ENCODE results near the gene HIKESHI.
A peak's percentile ranks its signal among the peaks of the same experiment; 100 is the strongest.

The HIKESHI gene

DNA sequence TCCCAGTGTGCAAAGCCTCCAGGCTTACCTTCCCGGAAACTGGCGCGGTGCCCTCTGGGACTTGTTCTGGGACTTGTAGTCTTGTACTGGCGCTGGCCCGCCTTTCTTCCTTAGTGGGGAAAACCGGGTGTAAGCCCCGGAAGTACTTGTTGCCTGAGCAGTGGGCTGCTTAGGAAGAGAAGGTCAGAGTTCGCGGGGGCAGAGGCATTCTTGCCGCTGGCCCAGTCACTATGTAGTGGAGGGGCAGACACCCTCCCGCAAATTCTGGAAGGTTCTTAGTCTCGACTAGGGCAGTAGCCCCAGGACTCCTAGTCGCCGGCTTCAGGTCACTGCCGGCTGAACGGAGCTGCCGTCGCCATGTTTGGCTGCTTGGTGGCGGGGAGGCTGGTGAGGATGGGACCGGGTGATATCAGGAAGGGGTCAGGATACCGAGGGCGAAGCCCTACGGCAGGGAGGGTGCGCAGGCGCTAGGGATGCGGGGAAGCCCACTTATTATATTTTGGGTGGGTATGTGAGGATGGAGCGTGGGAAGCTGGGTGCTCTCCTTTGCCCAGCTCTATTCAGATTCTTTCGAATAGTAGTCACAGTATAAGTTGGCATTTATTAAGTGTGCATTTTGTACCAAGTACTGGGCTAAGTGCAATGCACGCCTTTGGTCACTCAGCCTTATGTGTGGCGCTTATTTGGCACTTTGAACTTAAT is at the start of gene HIKESHI:
TSS of gene HIKESHI (plus strand) at position 149 of the 702 bp plus-strand sequence. CDS start at position 358, 209 bp downstream.
- Mint-ChIP-seq H3K27ac (peak within 1 kb of the TSS; percentile 95), H3K9me3 (no peaks in the 10 kb centered on the region), H3K27me3 (ENCODE audit: low read depth) (peaks cover 5% of the 10 kb centered on the region), H3K4me3 (peak within 1 kb of the TSS; percentile 100), H3K4me1 (ENCODE audit: low read depth) (peaks cover 26% of the 10 kb centered on the region), H3K36me3 (ENCODE audit: low read depth) (peaks cover 17% of the 10 kb centered on the region)
- peak; percentile 87 for DNase-seq (ENCODE audit: low spot score)

DNA sequence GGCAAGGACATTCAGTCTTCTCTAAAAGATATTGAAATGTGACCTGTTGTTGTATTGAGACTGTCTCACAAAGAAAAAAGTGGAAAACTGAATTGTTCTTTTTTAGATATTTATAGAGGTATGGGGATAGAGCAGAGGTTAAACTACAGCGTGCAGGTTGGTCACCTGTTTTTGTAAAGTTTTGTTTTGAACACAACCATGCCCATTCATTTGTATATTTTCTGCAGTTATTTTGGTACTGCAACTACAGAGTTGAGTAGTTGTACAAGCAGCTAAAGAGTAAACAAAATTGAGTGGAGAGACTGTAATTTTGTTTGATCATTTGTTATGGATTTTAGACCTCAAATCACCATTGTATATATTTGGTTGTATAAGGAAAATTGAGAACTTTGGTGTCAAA is 46.1 kb upstream of the HIKESHI start:
- H3K27me3 Mint-ChIP-seq (ENCODE audit: low read depth), result no peaks in the 10 kb centered on the region
- peaks cover 25% of the 10 kb centered on the region for H3K4me1 Mint-ChIP-seq (ENCODE audit: low read depth)
- H3K4me3 Mint-ChIP-seq, result no peak overlapping the region
- H3K27ac Mint-ChIP-seq, result no peak overlapping the region
- H3K36me3 Mint-ChIP-seq (ENCODE audit: low read depth), result peaks cover 45% of the 10 kb centered on the region
- no peak for DNase-seq (ENCODE audit: low spot score)
- no peaks in the 10 kb centered on the region for H3K9me3 Mint-ChIP-seq

GRCh38 chr11:86256608-86257007 is 45.4 kb upstream of the HIKESHI start:
- Mint-ChIP-seq H3K4me3 (no peak overlapping the region), H3K27me3 (ENCODE audit: low read depth) (no peaks in the 10 kb centered on the region), H3K9me3 (no peaks in the 10 kb centered on the region), H3K27ac (no peak overlapping the region), H3K4me1 (ENCODE audit: low read depth) (peaks cover 20% of the 10 kb centered on the region), H3K36me3 (ENCODE audit: low read depth) (peaks cover 41% of the 10 kb centered on the region)
- no peak for DNase-seq (ENCODE audit: low spot score)

- H3K27ac Mint-ChIP-seq, result no peak overlapping the region
- peaks cover 39% of the 10 kb centered on the region for H3K36me3 Mint-ChIP-seq (ENCODE audit: low read depth)
Measured at GRCh38 chr11:86257446-86257845, 44.6 kb upstream of the HIKESHI start.

GRCh38 chr11:86259730-86260129 is 42.3 kb upstream of the HIKESHI start:
- peaks cover 12% of the 10 kb centered on the region for H3K4me1 Mint-ChIP-seq (ENCODE audit: low read depth)
- no peak for DNase-seq (ENCODE audit: low spot score)
- H3K27ac Mint-ChIP-seq, result no peak overlapping the region
- no peaks in the 10 kb centered on the region for H3K27me3 Mint-ChIP-seq (ENCODE audit: low read depth)
- H3K9me3 Mint-ChIP-seq, result no peaks in the 10 kb centered on the region
- peaks cover 43% of the 10 kb centered on the region for H3K36me3 Mint-ChIP-seq (ENCODE audit: low read depth)
- H3K4me3 Mint-ChIP-seq, result no peak overlapping the region

More at GRCh38 chr11:86257446-86257845, 44.6 kb upstream of the HIKESHI start:
- DNase-seq (ENCODE audit: low spot score), result no peak
- H3K4me3 Mint-ChIP-seq, result no peak overlapping the region
- no peaks in the 10 kb centered on the region for H3K9me3 Mint-ChIP-seq
- H3K4me1 Mint-ChIP-seq (ENCODE audit: low read depth), result peaks cover 14% of the 10 kb centered on the region
- no peaks in the 10 kb centered on the region for H3K27me3 Mint-ChIP-seq (ENCODE audit: low read depth)

DNA sequence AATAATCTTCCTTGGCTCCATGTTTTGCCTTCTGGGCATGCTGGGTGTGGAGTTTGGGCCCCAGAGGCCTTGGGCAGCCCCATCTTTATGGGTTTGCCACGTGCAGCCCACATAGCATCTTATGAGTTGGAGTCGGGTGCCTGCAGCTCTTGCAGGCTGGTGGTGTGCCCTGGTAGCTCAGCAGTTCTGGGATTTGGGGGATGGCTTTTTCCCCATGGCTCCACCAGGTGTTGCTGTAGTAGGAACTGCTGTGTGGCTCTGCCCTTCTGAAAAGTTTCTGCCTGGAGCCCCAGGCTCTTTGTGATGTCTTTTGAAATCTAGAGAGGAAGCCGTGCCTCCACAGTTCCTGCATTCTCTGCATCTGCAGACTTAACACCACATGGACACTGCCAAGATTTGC is 40.7 kb upstream of the HIKESHI start:
- Mint-ChIP-seq H3K4me1 (ENCODE audit: low read depth) (peaks cover 5% of the 10 kb centered on the region), H3K4me3 (no peak overlapping the region), H3K27me3 (ENCODE audit: low read depth) (no peaks in the 10 kb centered on the region), H3K36me3 (ENCODE audit: low read depth) (peaks cover 46% of the 10 kb centered on the region), H3K9me3 (no peaks in the 10 kb centered on the region), H3K27ac (no peak overlapping the region)
- DNase-seq (ENCODE audit: low spot score), result no peak

DNA sequence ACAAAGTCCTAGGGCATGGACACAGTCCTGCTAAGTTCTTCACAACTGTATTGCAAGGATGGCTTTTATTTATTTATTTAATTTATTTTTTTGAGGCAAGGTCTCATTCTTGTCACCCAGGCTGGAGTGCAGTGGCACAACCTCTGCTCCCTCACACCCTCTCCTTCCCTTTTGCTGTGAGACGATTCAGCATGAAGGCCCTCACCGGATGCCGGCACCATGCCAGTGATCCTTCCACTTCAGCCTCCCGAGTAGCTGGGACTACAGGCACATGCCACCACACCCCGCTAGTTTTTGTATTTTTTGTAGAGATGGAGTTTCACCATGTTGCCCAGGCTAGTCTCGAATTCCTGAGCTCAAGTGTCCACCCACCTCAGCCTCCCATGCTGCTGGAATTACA is 39.7 kb upstream of the HIKESHI start:
- no peak for DNase-seq (ENCODE audit: low spot score)
- no peaks in the 10 kb centered on the region for H3K27me3 Mint-ChIP-seq (ENCODE audit: low read depth)
- H3K4me1 Mint-ChIP-seq (ENCODE audit: low read depth), result peaks cover 3% of the 10 kb centered on the region
- H3K4me3 Mint-ChIP-seq, result no peak overlapping the region
- H3K36me3 Mint-ChIP-seq (ENCODE audit: low read depth), result peaks cover 41% of the 10 kb centered on the region
- H3K9me3 Mint-ChIP-seq, result no peaks in the 10 kb centered on the region
- H3K27ac Mint-ChIP-seq, result no peak overlapping the region

- no peak for DNase-seq (ENCODE audit: low spot score)
- Mint-ChIP-seq H3K9me3 (no peaks in the 10 kb centered on the region), H3K4me1 (ENCODE audit: low read depth) (peaks cover 2% of the 10 kb centered on the region), H3K27ac (no peak overlapping the region), H3K36me3 (ENCODE audit: low read depth) (peaks cover 44% of the 10 kb centered on the region), H3K4me3 (no peak overlapping the region), H3K27me3 (ENCODE audit: low read depth) (no peaks in the 10 kb centered on the region)
Measured at GRCh38 chr11:86264649-86265048, 37.4 kb upstream of the HIKESHI start.

DNA sequence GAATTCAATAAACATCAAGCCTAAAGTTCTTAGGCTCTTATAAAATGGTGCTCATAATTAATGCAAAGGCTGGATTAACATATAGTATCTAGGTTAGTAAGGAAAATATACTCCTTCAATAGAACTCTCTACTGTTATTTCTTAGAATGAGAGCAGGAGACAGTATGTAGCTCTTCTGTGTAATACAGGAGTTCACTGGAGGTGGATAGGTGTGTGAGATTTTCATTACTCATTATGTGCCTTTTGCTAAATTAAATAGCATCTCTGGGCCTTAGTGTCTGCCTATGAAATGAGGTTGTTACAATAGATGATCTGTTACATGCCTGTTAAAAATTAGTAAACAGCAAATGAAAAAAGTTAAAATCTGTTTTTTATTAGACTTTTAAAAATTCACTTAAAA is 36.8 kb upstream of the HIKESHI start:
- Mint-ChIP-seq H3K27me3 (ENCODE audit: low read depth) (no peaks in the 10 kb centered on the region), H3K4me3 (no peak overlapping the region), H3K36me3 (ENCODE audit: low read depth) (peaks cover 50% of the 10 kb centered on the region), H3K4me1 (ENCODE audit: low read depth) (peaks cover 4% of the 10 kb centered on the region), H3K27ac (no peak overlapping the region), H3K9me3 (peaks cover 5% of the 10 kb centered on the region)
- DNase-seq (ENCODE audit: low spot score), result no peak

GRCh38 chr11:86269645-86270044 is 32.4 kb upstream of the HIKESHI start:
- Mint-ChIP-seq H3K9me3 (peaks cover 5% of the 10 kb centered on the region), H3K36me3 (ENCODE audit: low read depth) (peaks cover 66% of the 10 kb centered on the region), H3K27me3 (ENCODE audit: low read depth) (no peaks in the 10 kb centered on the region), H3K27ac (no peak overlapping the region), H3K4me3 (no peak overlapping the region), H3K4me1 (ENCODE audit: low read depth) (peaks cover 18% of the 10 kb centered on the region)
- no peak for DNase-seq (ENCODE audit: low spot score)

DNA sequence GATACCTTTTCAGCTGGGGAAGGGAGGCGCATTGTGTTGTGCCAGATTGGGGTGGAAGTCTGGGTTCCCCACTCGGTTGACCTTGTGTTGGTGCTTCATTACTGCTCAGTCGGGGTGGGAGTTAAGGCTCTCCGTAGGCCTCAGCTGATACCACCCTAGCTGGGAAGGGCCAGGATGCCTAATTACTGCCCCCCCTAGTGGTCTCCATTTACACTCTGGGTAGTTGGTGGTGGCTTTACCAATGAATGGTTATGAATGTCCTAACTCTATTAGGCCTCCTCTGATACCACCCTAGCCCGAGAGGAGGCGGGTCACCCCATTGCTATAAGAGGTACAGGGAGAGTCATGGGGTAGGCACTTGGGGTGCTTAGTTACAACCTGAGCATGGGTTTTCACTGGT is 27.5 kb upstream of the HIKESHI start:
- Mint-ChIP-seq H3K27me3 (ENCODE audit: low read depth) (no peaks in the 10 kb centered on the region), H3K9me3 (peaks cover 5% of the 10 kb centered on the region), H3K36me3 (ENCODE audit: low read depth) (peaks cover 70% of the 10 kb centered on the region), H3K27ac (no peak overlapping the region), H3K4me1 (ENCODE audit: low read depth) (peaks cover 19% of the 10 kb centered on the region), H3K4me3 (no peak overlapping the region)
- DNase-seq (ENCODE audit: low spot score), result no peak

- H3K27me3 Mint-ChIP-seq (ENCODE audit: low read depth), result no peaks in the 10 kb centered on the region
Measured at GRCh38 chr11:86274999-86275398, 27.0 kb upstream of the HIKESHI start.

DNA sequence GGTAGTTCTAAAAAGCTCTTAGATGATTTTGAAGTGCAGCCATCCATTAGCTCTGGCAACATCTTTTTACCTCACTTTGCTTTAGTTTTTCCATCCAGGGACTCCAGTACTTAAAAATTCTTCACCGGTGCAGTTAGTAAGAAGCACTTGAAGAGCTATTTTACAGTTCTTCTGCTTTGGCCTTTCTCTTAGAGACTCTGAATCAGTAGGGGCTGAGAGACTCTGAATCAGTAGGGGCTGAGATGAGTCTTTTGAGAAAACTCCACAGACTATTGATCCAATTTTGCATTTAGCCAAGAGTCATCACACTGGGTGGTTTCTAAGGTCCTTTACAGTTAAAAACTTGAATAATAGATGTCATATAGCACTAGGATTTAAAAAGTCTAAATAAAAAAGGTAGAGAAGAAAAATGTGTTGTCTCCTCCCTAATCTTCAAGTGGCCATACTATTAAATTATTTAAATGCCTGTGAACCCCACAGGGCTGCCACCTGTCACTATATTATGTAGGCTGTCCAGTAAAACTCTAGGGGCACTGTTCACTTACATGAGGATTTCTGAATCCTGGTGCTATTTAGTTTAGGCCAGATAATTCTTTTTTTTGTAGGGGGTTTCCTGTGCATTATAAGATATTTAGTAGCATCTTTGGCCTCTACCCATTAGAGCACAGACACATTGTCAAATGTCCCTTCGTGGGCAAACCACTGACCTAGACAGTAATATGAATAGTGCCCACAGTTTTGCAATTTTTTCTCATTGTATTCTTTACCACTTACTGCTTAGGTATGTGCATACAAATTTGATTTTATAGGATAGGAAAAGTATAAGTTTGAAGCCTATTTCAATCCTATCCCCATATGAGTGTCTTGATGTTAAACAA is 26.3 kb upstream of the HIKESHI start:
- H3K9me3 Mint-ChIP-seq, result no peaks in the 10 kb centered on the region
- DNase-seq (ENCODE audit: low spot score), result no peak
- no peak overlapping the region for H3K27ac Mint-ChIP-seq
- peaks cover 70% of the 10 kb centered on the region for H3K36me3 Mint-ChIP-seq (ENCODE audit: low read depth)
- H3K4me3 Mint-ChIP-seq, result no peak overlapping the region
- H3K27me3 Mint-ChIP-seq (ENCODE audit: low read depth), result no peaks in the 10 kb centered on the region
- peaks cover 18% of the 10 kb centered on the region for H3K4me1 Mint-ChIP-seq (ENCODE audit: low read depth)

More at GRCh38 chr11:86274999-86275398, 27.0 kb upstream of the HIKESHI start:
- H3K4me3 Mint-ChIP-seq, result no peak overlapping the region
- peaks cover 2% of the 10 kb centered on the region for H3K9me3 Mint-ChIP-seq
- H3K4me1 Mint-ChIP-seq (ENCODE audit: low read depth), result peaks cover 19% of the 10 kb centered on the region
- no peak for DNase-seq (ENCODE audit: low spot score)
- no peak overlapping the region for H3K27ac Mint-ChIP-seq
- peaks cover 71% of the 10 kb centered on the region for H3K36me3 Mint-ChIP-seq (ENCODE audit: low read depth)

DNA sequence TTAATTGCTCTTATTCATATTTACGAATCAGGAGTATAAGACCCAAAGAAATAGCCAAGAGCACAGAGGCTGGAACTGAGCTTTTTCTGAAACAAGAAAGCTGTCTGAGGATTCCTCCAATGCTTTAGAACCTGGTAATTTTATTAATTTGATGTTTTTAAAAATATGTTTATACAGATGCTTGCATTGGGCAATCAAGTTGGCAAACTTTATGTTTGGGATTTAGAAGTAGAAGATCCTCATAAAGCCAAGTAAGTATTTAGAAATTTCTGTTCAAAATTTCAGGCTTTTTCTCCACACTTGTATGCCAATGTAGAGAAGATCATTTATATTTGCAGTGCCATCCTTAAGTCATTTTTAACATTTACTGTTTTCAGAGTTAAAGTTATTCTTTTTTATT is 24.3 kb upstream of the HIKESHI start:
- H3K4me3 Mint-ChIP-seq, result no peak overlapping the region
- no peak overlapping the region for H3K27ac Mint-ChIP-seq
- no peaks in the 10 kb centered on the region for H3K9me3 Mint-ChIP-seq
- H3K4me1 Mint-ChIP-seq (ENCODE audit: low read depth), result peaks cover 20% of the 10 kb centered on the region
- H3K36me3 Mint-ChIP-seq (ENCODE audit: low read depth), result peaks cover 65% of the 10 kb centered on the region
- no peak for DNase-seq (ENCODE audit: low spot score)
- no peaks in the 10 kb centered on the region for H3K27me3 Mint-ChIP-seq (ENCODE audit: low read depth)
